Gastrocnemius medialis (tissue), 4 donors: ENCODE data around the gene IFIT5.
"Not testable (repeated sequence)": the region's sequence is repeated elsewhere in the genome, so short reads cannot be mapped to it uniquely, and the experiment has no call there.

ENCODE experiments used
- CTCF ChIP-seq, 5 experiments: fragments of 450-650 bp in 3 of 5; fragments of 200-600 bp in 2 of 5; sonication (generic) in 2 of 5; IDR thresholded peaks in 4 of 5; conservative IDR thresholded peaks in 1 of 5; 1 replicate in 4 of 5; 2 replicates in 1 of 5; pipeline ENCODE4 v1.5.1; 2016 to 2019; ENCODE audit warnings: antibody characterized with exemption in 5 of 5, mild to moderate bottlenecking in 3 of 5, moderate library complexity in 3 of 5
- POLR2A ChIP-seq, 2 donors: fragments of 450-650 bp; IDR thresholded peaks; one replicate each; pipeline ENCODE4 v1.6.1; 2017; ENCODE audit warnings: antibody characterized with exemption in 2 of 2, mild to moderate bottlenecking in 2 of 2, moderate library complexity in 2 of 2

- TF ChIP-seq CTCF (IDR thresholded peaks at IDR 0.05 in 4 of 5, conservative IDR thresholded peaks at IDR 0.05 in 1 of 5); POLR2A (IDR thresholded peaks at IDR 0.05): not testable (repeated sequence)
These were observed 30.5 kb downstream of the IFIT5 start for GRCh38 chr10:89444819-89445218.
